Measurements from ENCODE around the gene MADCAM1.

Gene MADCAM1

DNA sequence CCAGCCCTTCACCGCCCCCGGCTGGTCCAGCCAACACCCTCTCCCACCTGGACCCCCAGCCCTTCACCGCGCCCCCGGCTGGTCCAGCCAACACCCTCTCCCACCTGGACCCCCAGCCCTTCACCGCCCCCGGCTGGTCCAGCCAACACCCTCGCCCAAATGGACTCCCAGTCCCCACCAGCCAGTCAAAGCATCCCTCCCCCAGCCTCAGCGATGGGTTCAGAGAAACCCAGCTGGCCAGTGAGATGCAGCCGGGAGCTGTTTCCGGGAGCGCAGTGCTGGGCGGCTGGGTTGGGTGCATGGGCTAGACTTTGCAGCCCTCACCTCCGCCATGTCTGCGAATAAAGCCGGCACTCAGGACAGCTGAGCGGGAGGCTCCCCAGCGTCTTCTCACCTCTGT is 28.7 kb downstream of the MADCAM1 start:
- Histone ChIP-seq H3K4me3 (ENCODE audit: low read length, poor library complexity, severe bottlenecking) (no peak overlapping the region), H4K20me1 (ENCODE audit: insufficient read depth, low read length, poor library complexity, severe bottlenecking) (no peaks in the 10 kb centered on the region), H3K27me3 (ENCODE audit: insufficient read depth, low read length, poor library complexity, severe bottlenecking) (no peaks in the 10 kb centered on the region), H3K4me2 (ENCODE audit: low read depth, low read length, poor library complexity, severe bottlenecking) (no peak overlapping the region), H3K36me3 (ENCODE audit: insufficient read depth, low read length) (no peaks in the 10 kb centered on the region), H3F3A (ENCODE audit: low read depth) (no peaks in the 10 kb centered on the region), H2AFZ (ENCODE audit: low read length) (no peak overlapping the region), H3K4me1 (ENCODE audit: insufficient read depth, low read length, poor library complexity, severe bottlenecking) (no peaks in the 10 kb centered on the region), H3K9me2 (replicated peaks; ENCODE audit: low read depth, low read length) (no peaks in the 10 kb centered on the region), H3K79me2 (ENCODE audit: insufficient read depth, low read length) (no peaks in the 10 kb centered on the region), H3K9ac (ENCODE audit: low read depth, low read length, poor library complexity, severe bottlenecking) (no peak overlapping the region), H3K9me3 (ENCODE audit: insufficient read depth, low read depth, low read length) (no peaks in the 10 kb centered on the region)
- TF ChIP-seq, protein P1, sequence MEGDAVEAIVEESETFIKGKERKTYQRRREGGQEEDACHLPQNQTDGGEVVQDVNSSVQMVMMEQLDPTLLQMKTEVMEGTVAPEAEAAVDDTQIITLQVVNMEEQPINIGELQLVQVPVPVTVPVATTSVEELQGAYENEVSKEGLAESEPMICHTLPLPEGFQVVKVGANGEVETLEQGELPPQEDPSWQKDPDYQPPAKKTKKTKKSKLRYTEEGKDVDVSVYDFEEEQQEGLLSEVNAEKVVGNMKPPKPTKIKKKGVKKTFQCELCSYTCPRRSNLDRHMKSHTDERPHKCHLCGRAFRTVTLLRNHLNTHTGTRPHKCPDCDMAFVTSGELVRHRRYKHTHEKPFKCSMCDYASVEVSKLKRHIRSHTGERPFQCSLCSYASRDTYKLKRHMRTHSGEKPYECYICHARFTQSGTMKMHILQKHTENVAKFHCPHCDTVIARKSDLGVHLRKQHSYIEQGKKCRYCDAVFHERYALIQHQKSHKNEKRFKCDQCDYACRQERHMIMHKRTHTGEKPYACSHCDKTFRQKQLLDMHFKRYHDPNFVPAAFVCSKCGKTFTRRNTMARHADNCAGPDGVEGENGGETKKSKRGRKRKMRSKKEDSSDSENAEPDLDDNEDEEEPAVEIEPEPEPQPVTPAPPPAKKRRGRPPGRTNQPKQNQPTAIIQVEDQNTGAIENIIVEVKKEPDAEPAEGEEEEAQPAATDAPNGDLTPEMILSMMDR (conservative IDR thresholded peaks at IDR 0.05; ENCODE audit: low read length), result no peak
- no peak for TF ChIP-seq EZH2phosphoT487 (IDR thresholded peaks at IDR 0.05; ENCODE audit: borderline replicate concordance)

DNA sequence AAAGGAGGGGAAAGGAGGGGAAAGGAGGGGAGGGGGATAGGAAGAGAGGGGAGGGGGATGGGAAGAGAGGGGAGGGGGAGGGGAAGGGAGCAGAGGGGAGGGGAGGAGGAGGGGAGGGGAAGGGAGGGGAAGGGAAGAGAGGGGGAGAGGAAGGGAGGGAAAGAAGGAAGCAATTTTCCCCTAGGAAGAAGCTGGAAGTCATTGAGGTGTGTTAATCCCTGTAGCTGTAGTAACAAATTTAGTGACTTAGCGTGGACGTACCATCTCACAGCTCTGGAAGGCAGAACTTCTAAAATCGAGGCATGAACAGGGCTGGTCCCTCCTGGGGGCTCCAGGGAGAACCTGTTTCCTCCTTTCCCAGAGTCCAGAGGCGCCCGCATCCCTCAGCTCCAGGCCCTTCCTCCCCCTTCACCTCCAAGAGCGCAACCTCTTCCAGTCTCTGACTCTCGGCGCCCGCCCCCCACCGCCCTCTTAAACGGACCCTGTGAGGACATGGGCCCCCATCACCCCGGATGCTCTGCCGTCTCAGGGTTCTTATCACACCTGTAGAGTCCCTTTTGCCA is 29.7 kb downstream of the MADCAM1 start:
- H3K36me3 ChIP-seq (ENCODE audit: insufficient read depth, low read length), result no peaks in the 10 kb centered on the region
- H3K9me2 ChIP-seq (replicated peaks; ENCODE audit: low read depth, low read length), result no peaks in the 10 kb centered on the region
- no peak overlapping the region for H3K9ac ChIP-seq (ENCODE audit: low read depth, low read length, poor library complexity, severe bottlenecking)
- H3F3A ChIP-seq (ENCODE audit: low read depth), result no peaks in the 10 kb centered on the region
- H3K4me3 ChIP-seq (ENCODE audit: low read length, poor library complexity, severe bottlenecking), result no peak overlapping the region
- peaks cover 4% of the 10 kb centered on the region for H3K4me1 ChIP-seq (ENCODE audit: insufficient read depth, low read length, poor library complexity, severe bottlenecking)
- H3K79me2 ChIP-seq (ENCODE audit: insufficient read depth, low read length), result no peaks in the 10 kb centered on the region
- H3K9me3 ChIP-seq (ENCODE audit: insufficient read depth, low read depth, low read length), result no peaks in the 10 kb centered on the region
- no peaks in the 10 kb centered on the region for H4K20me1 ChIP-seq (ENCODE audit: insufficient read depth, low read length, poor library complexity, severe bottlenecking)
- H3K27me3 ChIP-seq (ENCODE audit: insufficient read depth, low read length, poor library complexity, severe bottlenecking), result no peaks in the 10 kb centered on the region
- no peak overlapping the region for H2AFZ ChIP-seq (ENCODE audit: low read length)
- TF ChIP-seq, protein P1 (conservative IDR thresholded peaks at IDR 0.05; ENCODE audit: low read length), result no peak
- TF ChIP-seq EZH2phosphoT487 (IDR thresholded peaks at IDR 0.05; ENCODE audit: borderline replicate concordance), result no peak
- H3K4me2 ChIP-seq (ENCODE audit: low read depth, low read length, poor library complexity, severe bottlenecking), result no peak overlapping the region

DNA sequence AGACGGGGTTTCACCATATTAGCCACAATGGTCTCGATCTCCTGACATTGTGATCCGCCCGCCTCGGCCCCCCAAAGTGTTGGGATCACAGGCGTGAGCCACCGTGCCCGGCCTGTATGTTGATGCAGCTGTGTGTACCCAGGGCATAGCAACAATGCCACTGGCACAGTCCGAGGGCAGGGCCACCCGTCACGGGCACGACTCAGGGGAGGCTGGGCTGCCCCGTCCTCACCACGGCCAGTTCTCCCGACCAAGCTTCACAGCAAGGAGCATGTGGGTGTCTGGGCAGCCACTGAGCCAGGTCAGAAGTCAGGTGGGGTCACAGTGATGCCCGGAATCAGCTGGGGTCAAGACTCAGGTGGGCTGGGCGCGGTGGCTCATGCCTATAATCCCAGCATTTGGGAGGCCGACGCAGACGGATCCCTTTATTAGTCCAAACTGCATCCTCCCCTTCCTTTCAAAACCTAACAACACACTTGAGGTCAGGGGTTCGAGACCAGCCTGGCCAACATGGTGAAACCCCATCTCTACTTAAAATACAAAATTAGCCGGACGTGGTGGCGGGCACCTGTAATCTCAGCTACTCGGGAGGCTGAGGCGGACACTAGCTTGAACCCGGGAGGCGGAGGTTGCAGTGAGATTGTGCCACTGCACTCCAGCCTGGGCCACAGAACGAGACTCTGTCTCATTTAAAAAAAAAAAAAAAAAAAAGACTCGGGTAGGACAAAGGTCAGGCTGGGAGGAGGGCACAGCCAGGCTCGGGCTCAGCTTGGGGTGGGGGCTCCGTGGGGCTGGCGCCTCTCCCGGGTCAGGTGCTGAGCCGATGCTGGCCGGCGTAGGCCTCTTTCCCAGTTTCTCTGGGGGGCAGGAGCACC is 34.1 kb downstream of the MADCAM1 start:
- peaks cover 32% of the 10 kb centered on the region for H4K20me1 ChIP-seq (ENCODE audit: insufficient read depth, low read length, poor library complexity, severe bottlenecking)
- H3K79me2 ChIP-seq (ENCODE audit: insufficient read depth, low read length), result peaks cover 36% of the 10 kb centered on the region
- no peaks in the 10 kb centered on the region for H3K36me3 ChIP-seq (ENCODE audit: insufficient read depth, low read length)
- peak overlapping the region; percentile 74 for H3K4me3 ChIP-seq (ENCODE audit: low read length, poor library complexity, severe bottlenecking)
- peak overlapping the region; percentile 73 for H3K4me2 ChIP-seq (ENCODE audit: low read depth, low read length, poor library complexity, severe bottlenecking)
- peaks cover 10% of the 10 kb centered on the region for H3K4me1 ChIP-seq (ENCODE audit: insufficient read depth, low read length, poor library complexity, severe bottlenecking)
- no peaks in the 10 kb centered on the region for H3K9me3 ChIP-seq (ENCODE audit: insufficient read depth, low read depth, low read length)
- no peaks in the 10 kb centered on the region for H3K9me2 ChIP-seq (replicated peaks; ENCODE audit: low read depth, low read length)
- H3K27me3 ChIP-seq (ENCODE audit: insufficient read depth, low read length, poor library complexity, severe bottlenecking), result peaks cover 8% of the 10 kb centered on the region
- no peaks in the 10 kb centered on the region for H3F3A ChIP-seq (ENCODE audit: low read depth)
- peak overlapping the region; percentile 66 for H2AFZ ChIP-seq (ENCODE audit: low read length)
- no peak for TF ChIP-seq EZH2phosphoT487 (IDR thresholded peaks at IDR 0.05; ENCODE audit: borderline replicate concordance)
- TF ChIP-seq, protein P1 (conservative IDR thresholded peaks at IDR 0.05; ENCODE audit: low read length), result no peak
- H3K9ac ChIP-seq (ENCODE audit: low read depth, low read length, poor library complexity, severe bottlenecking), result peak overlapping the region; percentile 64
